Measurements from ENCODE around the gene AHI1.

DNA sequence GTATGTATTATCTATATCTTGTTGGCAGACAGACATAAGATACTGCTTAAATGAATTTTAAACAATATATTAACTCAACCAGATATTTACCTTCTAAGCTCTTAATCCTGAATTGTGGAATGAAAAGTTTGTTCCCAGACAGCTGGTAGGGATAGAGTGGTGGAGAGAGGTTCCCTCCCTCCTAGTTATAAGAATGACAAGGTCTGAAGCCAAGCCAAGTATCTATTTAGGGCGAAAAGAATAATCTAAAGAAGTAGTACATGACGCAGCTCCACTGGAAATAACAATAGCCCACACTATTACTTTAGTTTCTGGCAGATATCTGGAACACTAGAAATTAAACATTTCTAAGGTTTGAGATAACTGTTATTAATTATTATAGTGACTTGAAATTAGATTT, 104.3 kb downstream of the AHI1 start:
- TF ChIP-seq, protein P1, sequence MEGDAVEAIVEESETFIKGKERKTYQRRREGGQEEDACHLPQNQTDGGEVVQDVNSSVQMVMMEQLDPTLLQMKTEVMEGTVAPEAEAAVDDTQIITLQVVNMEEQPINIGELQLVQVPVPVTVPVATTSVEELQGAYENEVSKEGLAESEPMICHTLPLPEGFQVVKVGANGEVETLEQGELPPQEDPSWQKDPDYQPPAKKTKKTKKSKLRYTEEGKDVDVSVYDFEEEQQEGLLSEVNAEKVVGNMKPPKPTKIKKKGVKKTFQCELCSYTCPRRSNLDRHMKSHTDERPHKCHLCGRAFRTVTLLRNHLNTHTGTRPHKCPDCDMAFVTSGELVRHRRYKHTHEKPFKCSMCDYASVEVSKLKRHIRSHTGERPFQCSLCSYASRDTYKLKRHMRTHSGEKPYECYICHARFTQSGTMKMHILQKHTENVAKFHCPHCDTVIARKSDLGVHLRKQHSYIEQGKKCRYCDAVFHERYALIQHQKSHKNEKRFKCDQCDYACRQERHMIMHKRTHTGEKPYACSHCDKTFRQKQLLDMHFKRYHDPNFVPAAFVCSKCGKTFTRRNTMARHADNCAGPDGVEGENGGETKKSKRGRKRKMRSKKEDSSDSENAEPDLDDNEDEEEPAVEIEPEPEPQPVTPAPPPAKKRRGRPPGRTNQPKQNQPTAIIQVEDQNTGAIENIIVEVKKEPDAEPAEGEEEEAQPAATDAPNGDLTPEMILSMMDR (conservative IDR thresholded peaks at IDR 0.05; ENCODE audit: low read depth, low read length), result no peak
- no peak for TF ChIP-seq EZH2 (IDR thresholded peaks at IDR 0.05; ENCODE audit: borderline replicate concordance, low read depth, low read length, poor library complexity, severe bottlenecking)
